ENCODE data around the gene CEBPG.

Gene CEBPG

GRCh38 chr19:33430674-33431277, 57.3 kb downstream of the CEBPG start:
- TF ChIP-seq CTCF (IDR thresholded peaks at IDR 0.05; ENCODE audit: extremely low read depth, missing control alignments), result peak; percentile 90
- DNase-seq (ENCODE audit: low spot score), result peak; percentile 77

- no peak for DNase-seq (ENCODE audit: low spot score)
- no peak for TF ChIP-seq CTCF (IDR thresholded peaks at IDR 0.05; ENCODE audit: extremely low read depth, missing control alignments)
Measured at GRCh38 chr19:33432015-33432414, 58.5 kb downstream of the CEBPG start.

Data from GM20000 (cell line).